NT2/D1 (cell line): ENCODE measurements around the gene FEM1A.
A peak's percentile ranks its signal among the peaks of the same experiment; 100 is the strongest.

Experiments used
- DNase-seq: peaks from one replicate; pipeline ENCODE4 v3.0.0-alpha.2; 2011; ENCODE audit warnings: low read depth, low spot score
- H3K27me3 ChIP-seq: 2 replicates; pipeline ENCODE4 v1.6.0; 2011; ENCODE audit warnings: mild to moderate bottlenecking; ENCODE audit not compliant: insufficient read length, insufficient read depth
- H3K36me3 ChIP-seq: 2 replicates; pipeline ENCODE4 v1.6.1; 2011; ENCODE audit warnings: mild to moderate bottlenecking, low read length, mixed read lengths; ENCODE audit not compliant: insufficient read depth, insufficient read length
- H3K4me1 ChIP-seq: 2 replicates; pipeline ENCODE4 v1.5.1; 2011; ENCODE audit not compliant: insufficient read depth, insufficient read length
- H3K4me3 ChIP-seq: 2 replicates; pipeline ENCODE4 v1.5.1; 2011; ENCODE audit warnings: low read depth; ENCODE audit not compliant: insufficient read length
- H3K9ac ChIP-seq: 2 replicates; pipeline ENCODE4 v1.6.0; 2011; ENCODE audit warnings: low read depth; ENCODE audit not compliant: insufficient read length
- H3K9me3 ChIP-seq: 2 replicates; pipeline ENCODE4 v1.5.1; 2011; ENCODE audit warnings: mild to moderate bottlenecking, low read length; ENCODE audit not compliant: insufficient read depth
- SUZ12 ChIP-seq: IDR thresholded peaks from 2 replicates; pipeline ENCODE4 v1.6.1; 2011; ENCODE audit not compliant: insufficient read length, insufficient read depth; ENCODE audit errors: extremely low read depth
- YY1 ChIP-seq: IDR thresholded peaks from 2 replicates; pipeline ENCODE4 v1.6.1; 2011; ENCODE audit not compliant: insufficient read length, insufficient read depth
- ZNF274 ChIP-seq: IDR thresholded peaks from 2 replicates; pipeline ENCODE4 v1.6.1; 2011; ENCODE audit warnings: mild to moderate bottlenecking, low read depth, low read length

Gene FEM1A

DNA sequence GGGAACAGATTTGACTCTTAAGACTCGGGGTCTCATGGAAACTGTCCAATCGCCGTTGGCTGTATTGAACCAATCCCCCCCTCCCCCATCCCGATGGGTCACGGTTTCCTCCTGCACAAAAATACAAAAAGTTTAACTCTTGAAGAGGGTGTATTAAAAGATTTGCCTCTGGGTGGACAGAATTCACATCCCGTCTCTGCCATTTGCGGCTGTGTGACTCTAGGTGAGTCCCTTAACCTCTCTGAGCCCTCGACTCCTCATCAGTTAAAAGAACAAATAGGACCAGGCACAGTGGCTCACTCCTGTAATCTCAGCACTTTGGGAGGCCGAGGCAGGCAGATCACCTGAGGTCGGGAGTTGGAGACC is 31.3 kb upstream of the FEM1A start:
- Histone ChIP-seq H3K4me1 (no peaks in the 10 kb centered on the region), H3K4me3 (peak overlapping the region; percentile 32), H3K36me3 (no peaks in the 10 kb centered on the region), H3K9ac (peak overlapping the region; percentile 74), H3K27me3 (peaks cover 45% of the 10 kb centered on the region), H3K9me3 (peaks cover 5% of the 10 kb centered on the region; the same call in 1 of the 2 replicates)
- TF ChIP-seq SUZ12 (no peak), YY1 (no peak), ZNF274 (no peak)
- no peak for DNase-seq

DNA sequence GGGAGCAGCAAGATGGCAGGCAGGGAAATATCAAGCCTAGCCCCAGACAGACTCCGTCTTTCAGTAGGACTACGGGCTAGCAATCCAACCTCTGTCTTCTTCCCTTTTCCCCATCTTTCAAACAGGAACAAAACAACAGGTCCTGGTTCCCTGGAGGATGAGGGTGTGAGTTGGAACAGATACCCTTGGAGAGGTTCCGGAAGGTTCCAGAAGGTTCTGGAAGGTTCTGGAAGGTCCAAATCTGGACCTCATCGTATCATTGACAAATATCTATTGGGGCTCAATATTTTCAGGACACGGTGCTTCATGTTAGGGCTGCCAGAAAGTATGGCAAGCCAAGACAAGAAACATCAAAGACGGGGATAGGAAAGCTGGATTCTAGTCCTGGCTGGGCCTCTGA is 28.5 kb upstream of the FEM1A start:
- Histone ChIP-seq H3K4me3 (no peak overlapping the region), H3K27me3 (peaks cover 57% of the 10 kb centered on the region), H3K36me3 (no peaks in the 10 kb centered on the region), H3K4me1 (no peaks in the 10 kb centered on the region), H3K9ac (no peak overlapping the region), H3K9me3 (peaks cover 5% of the 10 kb centered on the region; the same call in 1 of the 2 replicates)
- TF ChIP-seq YY1 (no peak), SUZ12 (no peak), ZNF274 (no peak)
- DNase-seq = no peak

DNA sequence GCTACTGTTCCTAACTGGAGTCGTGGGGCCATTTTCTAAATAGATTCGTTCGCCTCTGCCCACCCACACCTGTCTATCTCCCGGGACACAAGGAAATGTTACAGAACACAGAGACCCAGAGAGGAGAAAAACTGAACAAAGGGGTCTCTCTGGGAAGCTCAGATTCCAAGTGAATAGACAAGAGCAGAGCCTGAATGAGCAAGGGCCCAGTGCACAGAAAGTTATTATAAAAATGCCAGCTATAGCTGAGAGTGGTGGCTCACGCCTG is 27.2 kb upstream of the FEM1A start:
- H3K9ac ChIP-seq = no peak overlapping the region
- DNase-seq = no peak
- H3K27me3 ChIP-seq = peaks cover 47% of the 10 kb centered on the region
- no peaks in the 10 kb centered on the region for H3K9me3 ChIP-seq
- TF ChIP-seq YY1 (no peak), ZNF274 (no peak)
- no peaks in the 10 kb centered on the region for H3K4me1 ChIP-seq
- no peaks in the 10 kb centered on the region for H3K36me3 ChIP-seq
- no peak overlapping the region for H3K4me3 ChIP-seq

DNA sequence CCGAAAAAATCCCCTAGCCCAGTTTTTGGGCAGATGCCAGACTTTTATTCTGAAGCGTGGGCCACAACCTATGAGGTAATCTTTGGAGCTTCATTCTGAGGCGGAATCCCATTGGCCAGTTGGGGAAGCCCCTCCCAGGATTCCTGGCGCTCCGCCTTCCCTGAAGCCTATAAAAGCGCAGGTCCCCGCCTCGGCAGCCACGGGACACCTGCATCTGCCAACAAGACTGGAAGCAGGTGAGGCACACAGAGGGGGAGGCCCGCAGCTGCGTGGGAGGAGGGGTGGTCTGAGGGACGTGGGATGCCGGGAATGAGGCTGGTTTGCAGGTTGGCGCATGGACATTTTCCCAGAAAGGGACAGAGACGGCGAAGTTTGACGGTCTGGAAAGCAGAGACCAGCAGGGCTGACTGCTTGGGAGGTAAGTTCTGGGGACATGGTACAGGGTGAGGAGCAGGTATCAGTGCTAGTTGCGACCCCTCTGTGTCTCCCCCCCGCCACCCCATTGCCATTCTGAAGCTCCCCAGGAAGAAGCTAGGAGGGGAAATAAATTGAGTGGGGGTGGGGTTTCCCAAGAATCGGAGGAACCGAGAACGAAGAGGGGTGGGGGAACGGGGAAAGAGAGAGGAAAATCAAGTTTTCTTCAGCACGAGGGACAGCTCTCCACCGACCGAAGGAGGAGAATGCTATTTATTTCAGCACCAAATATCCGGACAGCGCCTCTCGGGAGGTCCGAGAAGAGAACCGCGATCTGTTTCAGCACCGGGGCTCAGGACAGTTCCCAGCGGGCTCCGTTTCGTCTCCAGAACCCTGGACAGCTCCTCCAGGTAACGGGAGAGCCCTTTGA is 22.4 kb upstream of the FEM1A start:
- no peaks in the 10 kb centered on the region for H3K9me3 ChIP-seq
- H3K27me3 ChIP-seq = peaks cover 44% of the 10 kb centered on the region
- H3K9ac ChIP-seq = no peak overlapping the region
- no peaks in the 10 kb centered on the region for H3K4me1 ChIP-seq
- TF ChIP-seq ZNF274 (no peak), SUZ12 (no peak), YY1 (no peak)
- no peaks in the 10 kb centered on the region for H3K36me3 ChIP-seq
- peak; percentile 93 for DNase-seq
- no peak overlapping the region for H3K4me3 ChIP-seq

DNA sequence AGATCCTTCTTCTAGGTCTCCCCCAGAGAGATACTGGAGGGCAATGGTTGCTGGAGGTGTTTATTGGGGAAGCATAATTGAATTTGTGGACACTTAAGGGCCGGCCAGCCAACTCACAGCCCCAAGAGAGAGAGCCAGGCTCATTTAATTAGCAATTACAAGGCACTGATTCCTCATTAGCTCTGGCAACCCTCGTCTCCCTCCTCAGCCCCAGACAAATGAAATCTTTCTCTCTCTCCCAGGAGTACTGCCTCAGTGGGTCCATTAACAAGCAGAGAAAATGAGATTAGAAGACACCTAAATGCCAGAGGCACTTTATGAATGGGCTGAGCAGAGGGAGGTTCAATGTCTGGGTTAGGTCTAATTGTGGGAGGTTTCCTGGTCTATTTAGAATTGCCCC is 19.0 kb upstream of the FEM1A start:
- Histone ChIP-seq H3K4me1 (no peaks in the 10 kb centered on the region), H3K4me3 (no peak overlapping the region), H3K36me3 (no peaks in the 10 kb centered on the region), H3K9ac (no peak overlapping the region), H3K27me3 (peaks cover 34% of the 10 kb centered on the region), H3K9me3 (no peaks in the 10 kb centered on the region)
- DNase-seq = no peak
- TF ChIP-seq ZNF274 (no peak), SUZ12 (no peak), YY1 (no peak)

DNA sequence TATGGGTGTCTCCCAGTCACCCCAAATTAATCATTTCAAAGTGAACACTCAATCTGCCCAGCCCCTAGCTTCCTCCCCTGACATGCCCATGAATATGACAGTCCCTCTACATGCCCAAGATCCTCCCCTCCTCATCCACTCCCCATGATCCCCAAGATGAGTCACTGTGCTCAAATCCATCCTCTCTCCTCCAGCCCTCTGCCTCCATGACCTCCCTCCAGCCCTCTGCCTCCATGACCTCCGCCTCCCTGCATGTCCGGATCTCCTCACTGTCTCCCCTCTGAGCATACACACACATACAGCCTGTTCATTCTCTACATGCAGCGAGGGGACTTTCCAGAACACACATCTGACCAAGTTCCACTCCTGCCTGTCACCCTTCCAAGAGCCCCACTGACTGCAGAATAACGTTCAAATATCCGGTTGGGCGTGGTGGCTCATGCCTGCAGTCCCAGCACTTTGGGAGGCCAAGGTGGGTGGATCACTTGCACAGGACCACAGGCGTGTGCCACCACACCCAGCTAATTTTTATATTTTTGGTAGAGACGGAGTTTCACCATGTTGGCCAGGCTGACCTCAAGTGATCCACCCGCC is 18.4 kb upstream of the FEM1A start:
- no peak overlapping the region for H3K4me3 ChIP-seq
- DNase-seq = no peak
- H3K4me1 ChIP-seq = no peaks in the 10 kb centered on the region
- no peak overlapping the region for H3K9ac ChIP-seq
- TF ChIP-seq SUZ12 (no peak), YY1 (no peak), ZNF274 (no peak)
- no peaks in the 10 kb centered on the region for H3K9me3 ChIP-seq
- peaks cover 28% of the 10 kb centered on the region for H3K27me3 ChIP-seq
- no peaks in the 10 kb centered on the region for H3K36me3 ChIP-seq

DNA sequence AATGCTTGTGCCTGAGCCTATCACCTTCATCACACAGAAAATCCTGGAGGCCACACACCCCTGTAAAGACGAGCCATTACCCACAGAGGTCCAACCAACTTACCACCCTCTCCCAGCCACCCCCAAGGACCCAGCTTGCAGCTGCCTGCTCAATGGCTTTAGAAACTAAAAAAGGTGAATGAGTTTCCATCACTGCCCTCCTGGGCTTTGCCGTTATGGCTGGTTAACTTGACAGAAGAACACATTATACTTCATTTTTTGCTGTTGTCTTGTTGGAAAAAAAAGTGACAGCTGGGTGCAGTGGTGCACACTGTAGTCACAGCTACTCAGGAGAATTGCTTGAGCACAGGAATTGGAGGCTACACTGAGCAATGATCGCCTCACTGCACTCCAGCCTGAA is 17.4 kb upstream of the FEM1A start:
- Histone ChIP-seq H3K4me1 (no peaks in the 10 kb centered on the region), H3K27me3 (peaks cover 26% of the 10 kb centered on the region), H3K9me3 (no peaks in the 10 kb centered on the region), H3K36me3 (no peaks in the 10 kb centered on the region), H3K4me3 (no peak overlapping the region), H3K9ac (no peak overlapping the region)
- DNase-seq = no peak
- no peak for TF ChIP-seq SUZ12
- no peak for TF ChIP-seq ZNF274
- no peak for TF ChIP-seq YY1
